Stimulated activated CD4-positive, alpha-beta T cell treated with anti-CD3 and anti-CD28 coated beads, TNF-alpha, amount 100 ng/mL, for 4 hours (primary cell): ENCODE measurements around the gene EFNB1.

ENCODE experiments used
- DNase-seq, 3 experiments: peaks; one replicate each; pipeline ENCODE4 v3.0.0-alpha.2; 2020; ENCODE audit warnings: low read depth in 3 of 3

Gene EFNB1

GRCh38 chrX:68843992-68844391 lies 15.2 kb downstream of the EFNB1 start:
- DNase-seq, result no peak

- no peak for DNase-seq
Measured at GRCh38 chrX:68844581-68844980, 15.8 kb downstream of the EFNB1 start.

DNA sequence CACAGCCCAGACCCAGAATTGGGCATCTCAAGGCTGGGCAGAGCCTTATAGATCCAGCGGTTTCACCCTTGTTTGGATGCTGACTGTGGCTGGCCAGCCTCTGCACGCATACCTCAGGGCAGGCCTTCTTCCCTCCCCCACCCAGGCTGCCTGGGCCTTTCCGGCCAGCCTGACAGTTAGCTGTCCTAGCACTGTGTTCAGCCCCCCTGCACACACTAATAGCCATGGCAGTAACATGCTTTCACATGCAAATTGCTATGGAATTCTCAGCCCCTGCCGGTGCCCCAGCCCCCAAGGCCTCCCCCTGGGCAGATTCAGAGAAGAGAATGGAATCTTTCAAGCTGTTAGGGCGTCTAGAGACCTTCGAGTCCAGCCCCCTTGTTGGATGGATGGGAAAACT lies 17.7 kb downstream of the EFNB1 start:
- DNase-seq, result no peak

- DNase-seq, result no peak
Measured at GRCh38 chrX:68847172-68847571, 18.4 kb downstream of the EFNB1 start.

DNA sequence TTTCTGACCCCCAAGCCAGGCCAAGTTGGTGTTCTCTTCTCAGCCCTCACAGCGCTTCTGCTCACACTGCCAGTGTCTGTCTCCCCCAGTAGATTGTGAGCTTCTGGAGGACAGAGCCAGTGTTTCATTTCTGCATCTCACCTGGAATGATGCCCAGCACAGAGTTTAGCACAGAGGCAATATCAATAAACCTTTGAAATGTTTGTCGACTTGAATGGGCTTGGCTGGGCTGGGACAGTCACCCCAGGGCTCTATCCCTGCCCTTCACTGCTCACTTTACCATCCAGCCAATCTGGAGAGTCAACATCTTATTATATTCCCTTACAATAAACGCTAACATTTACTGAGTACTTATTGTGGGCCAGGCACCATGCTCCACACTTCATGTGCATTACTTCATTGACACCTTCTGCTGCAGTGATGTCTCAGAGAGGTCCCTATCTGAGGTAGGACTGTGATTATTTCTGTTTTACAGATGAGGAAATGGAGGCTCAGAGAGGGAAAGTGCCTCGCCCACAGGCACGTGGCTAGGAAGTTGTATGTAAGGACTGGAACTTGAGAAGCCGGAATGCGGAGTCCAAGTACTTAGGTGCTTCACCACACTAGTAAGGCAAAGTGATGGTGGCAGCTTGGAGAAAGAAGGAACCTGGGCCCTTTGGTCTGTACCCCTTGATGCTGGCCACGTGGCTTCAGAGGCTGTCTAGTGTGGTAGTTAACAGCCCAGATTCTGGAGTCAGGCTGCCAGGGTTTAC lies 19.5 kb downstream of the EFNB1 start:
- DNase-seq, result no peak

GRCh38 chrX:68851082-68851481 lies 22.3 kb downstream of the EFNB1 start:
- no peak for DNase-seq

DNA sequence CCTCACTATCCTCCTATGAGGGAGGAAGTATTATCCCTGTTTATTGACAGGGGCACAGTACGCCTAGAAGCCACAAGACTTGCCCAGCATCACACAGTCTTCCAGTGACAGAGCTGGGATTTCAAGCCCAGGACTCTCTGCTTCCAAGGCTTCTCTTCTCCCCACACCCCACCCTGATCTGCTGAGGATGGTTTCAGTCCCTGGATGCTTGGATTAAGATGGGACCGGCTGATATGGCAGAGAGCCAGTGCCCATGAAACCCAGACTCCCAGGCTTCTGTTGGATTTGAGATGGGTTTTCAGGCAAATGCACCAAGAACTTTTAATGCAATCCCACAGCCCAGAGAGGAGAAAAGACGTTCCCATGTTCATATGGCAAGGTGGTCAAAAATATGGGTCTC lies 23.2 kb downstream of the EFNB1 start:
- DNase-seq, result no peak

GRCh38 chrX:68853665-68854251 lies 24.9 kb downstream of the EFNB1 start:
- no peak for DNase-seq

DNA sequence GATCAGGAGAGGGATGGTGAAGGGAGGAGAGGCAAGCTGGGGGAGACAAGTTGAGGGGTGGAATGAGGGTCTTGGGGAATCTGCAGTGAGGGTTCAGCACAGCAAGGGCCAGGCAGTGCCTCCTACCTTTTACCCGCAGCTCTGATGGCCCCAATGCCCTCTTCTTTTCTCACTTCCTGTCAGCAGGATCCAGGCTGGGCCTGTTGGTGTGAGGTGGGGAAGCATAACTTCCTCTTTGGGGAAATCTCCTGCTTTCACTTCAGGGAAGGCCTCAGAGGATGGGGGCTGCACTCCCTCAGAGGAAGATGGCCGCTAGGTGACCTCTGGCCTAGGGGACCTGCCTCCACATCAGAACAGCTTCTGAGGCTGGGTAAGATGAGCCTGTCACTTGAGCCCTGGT lies 36.5 kb downstream of the EFNB1 start:
- no peak for DNase-seq

GRCh38 chrX:68865926-68866325 lies 37.1 kb downstream of the EFNB1 start:
- DNase-seq, result no peak

GRCh38 chrX:68867458-68868112 lies 38.8 kb downstream of the EFNB1 start:
- no peak for DNase-seq

- no peak for DNase-seq
Measured at GRCh38 chrX:68868316-68868715, 39.5 kb downstream of the EFNB1 start.

GRCh38 chrX:68868902-68869800 lies 40.3 kb downstream of the EFNB1 start:
- no peak for DNase-seq

GRCh38 chrX:68870357-68870756 lies 41.5 kb downstream of the EFNB1 start:
- DNase-seq, result no peak

DNA sequence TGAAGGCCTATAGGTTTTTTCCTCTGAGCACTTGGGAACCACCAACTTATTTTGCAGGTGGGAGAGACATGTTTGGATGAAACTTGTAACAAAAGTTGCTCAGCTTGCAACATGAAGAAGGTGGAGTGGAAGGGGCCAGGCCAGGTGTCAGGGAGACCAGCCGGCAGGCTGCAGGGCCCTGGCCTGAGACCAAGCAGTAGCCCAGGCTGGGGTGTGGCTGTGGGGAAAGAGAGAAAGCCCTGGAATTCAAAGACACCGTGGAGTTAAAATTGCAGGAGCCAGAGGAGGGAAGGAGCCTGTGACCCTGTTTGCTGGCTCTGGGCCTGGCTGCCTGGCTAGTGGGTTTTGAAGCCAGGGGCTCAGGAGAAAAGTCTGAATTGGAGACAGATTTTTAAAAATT lies 43.4 kb downstream of the EFNB1 start:
- DNase-seq, result no peak

DNA sequence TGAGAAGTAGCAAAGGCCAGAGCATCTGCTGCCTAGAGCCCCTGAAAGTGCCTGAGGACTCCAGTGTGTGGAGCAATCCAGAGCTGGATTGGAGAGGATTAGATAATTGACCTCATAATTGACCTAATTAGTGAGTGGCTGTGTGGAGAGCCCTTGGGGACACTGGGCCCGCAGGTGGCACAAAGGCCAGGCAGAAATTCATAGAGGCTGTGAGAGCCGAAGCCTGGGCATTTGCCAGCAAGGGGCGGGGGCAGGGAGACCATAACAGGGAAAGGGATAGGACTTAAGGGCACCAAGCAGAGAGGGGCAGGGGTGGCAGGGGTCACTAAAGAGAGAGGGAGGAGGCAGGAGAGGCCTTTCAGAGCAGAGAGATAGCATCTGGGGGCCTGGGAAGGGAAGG lies 45.3 kb downstream of the EFNB1 start:
- DNase-seq, result no peak

DNA sequence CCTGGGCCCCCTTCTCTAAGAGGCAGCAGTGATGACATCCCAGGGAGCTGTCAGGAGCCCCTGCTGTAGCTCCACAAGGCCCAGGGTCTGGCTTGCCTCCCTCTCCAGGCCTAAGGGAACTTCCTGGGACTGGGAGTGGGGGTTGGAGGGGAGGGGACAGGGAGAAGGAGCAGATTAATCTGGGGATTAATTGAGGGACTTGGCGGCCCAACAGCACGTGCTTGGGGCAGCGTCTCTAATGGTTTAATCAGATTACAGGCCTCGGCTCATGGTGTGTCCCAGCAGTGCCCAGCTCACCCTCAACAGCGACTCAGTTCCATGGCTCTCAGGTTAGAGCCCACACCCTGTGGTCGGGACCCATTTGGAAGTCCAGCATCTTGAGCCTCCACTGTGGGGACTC lies 47.9 kb downstream of the EFNB1 start:
- DNase-seq, result no peak

GRCh38 chrX:68877606-68878005 lies 48.8 kb downstream of the EFNB1 start:
- no peak for DNase-seq

GRCh38 chrX:68878977-68879645 lies 50.3 kb downstream of the EFNB1 start:
- no peak for DNase-seq

DNA sequence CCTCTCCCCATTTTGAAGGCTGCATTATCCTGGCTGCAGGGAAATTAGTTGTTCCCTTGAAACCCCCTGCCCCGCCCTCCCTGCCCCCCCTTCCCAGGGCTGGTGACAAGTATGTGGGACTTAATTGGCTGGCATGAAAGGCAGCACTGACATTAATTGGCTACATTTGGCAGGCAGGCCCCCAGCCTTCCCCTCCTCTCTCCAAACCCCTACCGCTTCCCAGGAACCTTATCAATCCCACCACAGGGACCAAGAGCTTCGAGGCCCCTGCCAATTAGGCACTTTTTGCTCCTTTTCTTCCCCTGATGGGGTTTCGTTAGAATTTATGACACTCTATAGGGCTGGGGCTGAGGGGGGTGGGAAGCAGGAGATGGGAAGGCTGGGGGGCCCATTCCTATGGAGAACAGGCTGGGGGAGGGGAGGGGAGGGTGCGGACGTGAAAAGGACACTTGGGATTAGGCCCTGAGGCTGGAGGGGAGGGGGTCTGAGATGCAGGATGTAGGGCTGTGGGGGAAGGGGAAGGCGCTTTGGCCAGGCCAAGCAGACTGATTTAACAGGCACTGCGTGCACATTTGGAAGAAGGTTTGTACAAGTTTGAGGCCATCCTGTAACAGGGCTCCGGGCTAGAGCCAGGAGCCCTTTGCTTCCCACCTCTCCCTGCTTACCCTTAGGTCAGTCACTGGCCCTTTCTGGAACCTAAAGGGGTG lies 52.2 kb downstream of the EFNB1 start:
- DNase-seq, result no peak

GRCh38 chrX:68881911-68882310 lies 53.1 kb downstream of the EFNB1 start:
- DNase-seq, result no peak
